Measurements from ENCODE around the gene CNGA3.

CNGA3 gene

DNA sequence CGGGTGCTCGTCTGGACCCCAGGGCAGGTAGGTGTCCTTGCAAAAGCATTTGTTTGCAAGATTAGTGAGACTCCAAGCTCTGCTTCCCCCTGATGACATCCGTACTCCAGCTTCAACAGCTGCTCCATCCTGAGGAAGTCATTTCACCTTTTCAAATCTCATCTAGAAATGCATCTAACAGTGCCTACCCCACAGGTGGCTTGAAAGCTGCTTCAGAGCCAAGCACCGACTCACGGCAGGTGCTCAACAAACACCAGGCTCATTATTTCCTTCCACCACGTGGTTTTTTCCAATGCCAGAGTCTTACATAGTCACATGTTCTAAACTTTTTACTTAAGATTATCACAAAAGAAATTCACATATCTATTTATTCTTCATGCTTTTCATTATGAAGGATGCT, 31.9 kb downstream of the CNGA3 start:
- no peak for DNase-seq (ENCODE audit: low spot score)

- DNase-seq (ENCODE audit: low spot score) = no peak
Measured at GRCh38 chr2:98378901-98379300, 32.6 kb downstream of the CNGA3 start.

DNA sequence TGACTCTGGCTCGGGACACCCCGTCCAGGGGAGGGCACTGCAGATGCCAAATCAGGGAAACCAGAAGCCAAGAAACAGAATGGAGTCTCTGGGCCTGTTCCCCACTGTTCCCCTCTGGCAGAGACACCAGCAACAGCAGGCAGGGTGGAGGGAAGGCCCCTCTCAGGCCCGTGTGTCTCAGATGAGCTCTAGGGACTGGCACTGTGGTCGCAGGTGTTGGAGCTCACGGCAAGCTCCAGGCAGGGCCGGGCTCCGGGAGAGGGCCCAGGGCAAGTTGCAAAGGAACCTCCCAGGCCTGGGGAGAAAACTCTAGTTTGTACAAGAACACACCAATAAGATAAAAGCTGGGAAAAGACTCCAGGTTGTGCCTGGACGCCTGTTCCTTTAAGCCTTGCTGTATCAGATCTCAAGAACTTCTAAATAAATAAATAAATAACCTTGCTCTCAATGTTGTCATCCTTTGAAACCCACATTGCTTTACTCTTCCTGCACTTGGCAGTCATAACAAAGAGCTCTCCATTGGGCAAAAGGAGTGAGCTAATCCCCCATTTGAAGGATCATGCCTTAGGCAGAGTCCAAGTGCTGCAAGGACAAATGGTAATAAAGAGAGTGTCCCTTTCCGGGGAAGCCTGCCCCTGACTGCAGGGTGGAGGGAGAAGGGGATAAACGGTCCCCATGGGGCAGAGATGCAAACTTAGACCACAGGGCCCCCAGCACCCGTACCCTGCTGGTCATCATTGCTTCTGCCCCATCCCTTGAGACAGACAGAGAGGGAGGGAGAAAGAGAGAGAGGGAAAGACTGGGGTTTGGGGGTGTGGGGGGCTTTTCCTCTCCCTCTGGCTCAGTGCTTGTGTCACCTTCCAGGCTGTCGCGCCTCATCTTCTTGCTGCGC, 33.3 kb downstream of the CNGA3 start:
- DNase-seq (ENCODE audit: low spot score) = no peak

DNA sequence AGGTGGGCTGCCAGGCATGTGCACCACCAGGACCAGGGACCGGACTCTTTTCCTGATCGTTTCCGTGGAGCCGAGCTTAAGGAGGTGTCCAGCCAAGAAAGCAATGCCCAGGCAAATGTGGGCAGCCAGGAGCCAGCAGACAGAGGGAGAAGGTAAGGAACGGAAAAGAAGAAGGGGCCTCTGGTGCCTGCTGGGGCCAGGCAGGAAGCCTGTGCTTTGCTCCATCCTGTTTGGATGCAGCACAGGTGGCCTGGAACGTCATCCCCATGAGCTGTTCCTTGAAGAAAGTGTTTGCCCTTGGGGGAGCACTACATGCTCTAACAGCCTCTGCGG, 33.9 kb downstream of the CNGA3 start:
- no peak for DNase-seq (ENCODE audit: low spot score)

DNA sequence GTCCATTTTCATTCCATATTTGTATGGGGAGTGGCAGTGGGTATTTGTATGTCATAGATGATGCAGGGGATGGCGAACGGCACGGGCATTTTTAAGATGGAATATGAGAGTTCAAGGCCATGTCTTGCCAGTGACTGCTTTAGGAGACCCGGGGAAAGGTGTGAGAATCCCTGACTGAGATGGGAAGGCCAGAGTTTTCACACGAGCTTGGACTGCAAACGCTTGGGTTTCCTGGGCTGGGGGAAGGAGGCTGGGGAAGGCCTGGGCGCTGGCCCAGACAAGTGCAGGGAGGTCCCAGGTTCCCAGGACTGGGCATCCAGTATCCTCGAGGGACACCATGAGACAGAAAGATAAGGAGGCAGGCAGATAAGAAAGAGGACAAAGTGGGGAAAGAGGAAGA, 35.2 kb downstream of the CNGA3 start:
- no peak for DNase-seq (ENCODE audit: low spot score)

DNA sequence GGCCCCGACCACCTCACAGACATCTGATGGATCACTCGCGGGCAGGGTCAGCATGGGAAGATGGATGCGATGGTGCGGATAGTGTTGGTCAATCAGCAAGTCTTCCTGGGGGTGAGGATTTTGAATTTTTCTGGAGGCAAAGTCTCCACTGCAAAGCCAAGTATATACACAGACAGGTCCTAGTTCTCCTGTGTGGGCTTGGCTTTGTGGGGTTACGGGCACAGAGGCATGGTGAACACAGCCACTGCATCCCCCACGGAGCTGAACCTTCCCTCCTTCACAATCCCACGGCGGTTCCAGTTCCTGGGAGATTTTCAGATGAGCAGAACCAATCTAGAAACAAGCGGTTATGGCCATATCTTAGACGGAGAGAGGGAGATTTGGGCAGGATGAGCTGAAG, 35.8 kb downstream of the CNGA3 start:
- DNase-seq (ENCODE audit: low spot score) = no peak

GRCh38 chr2:98382739-98383138, 36.5 kb downstream of the CNGA3 start:
- DNase-seq (ENCODE audit: low spot score) = no peak

- DNase-seq (ENCODE audit: low spot score) = no peak
Measured at GRCh38 chr2:98383166-98383565, 36.9 kb downstream of the CNGA3 start.

GRCh38 chr2:98385050-98385699, 38.9 kb downstream of the CNGA3 start:
- peak; percentile 68 for DNase-seq (ENCODE audit: low spot score)

GRCh38 chr2:98387478-98387877, 41.2 kb downstream of the CNGA3 start:
- no peak for DNase-seq (ENCODE audit: low spot score)

- DNase-seq (ENCODE audit: low spot score) = no peak
Measured at GRCh38 chr2:98388081-98388480, 41.8 kb downstream of the CNGA3 start.

DNA sequence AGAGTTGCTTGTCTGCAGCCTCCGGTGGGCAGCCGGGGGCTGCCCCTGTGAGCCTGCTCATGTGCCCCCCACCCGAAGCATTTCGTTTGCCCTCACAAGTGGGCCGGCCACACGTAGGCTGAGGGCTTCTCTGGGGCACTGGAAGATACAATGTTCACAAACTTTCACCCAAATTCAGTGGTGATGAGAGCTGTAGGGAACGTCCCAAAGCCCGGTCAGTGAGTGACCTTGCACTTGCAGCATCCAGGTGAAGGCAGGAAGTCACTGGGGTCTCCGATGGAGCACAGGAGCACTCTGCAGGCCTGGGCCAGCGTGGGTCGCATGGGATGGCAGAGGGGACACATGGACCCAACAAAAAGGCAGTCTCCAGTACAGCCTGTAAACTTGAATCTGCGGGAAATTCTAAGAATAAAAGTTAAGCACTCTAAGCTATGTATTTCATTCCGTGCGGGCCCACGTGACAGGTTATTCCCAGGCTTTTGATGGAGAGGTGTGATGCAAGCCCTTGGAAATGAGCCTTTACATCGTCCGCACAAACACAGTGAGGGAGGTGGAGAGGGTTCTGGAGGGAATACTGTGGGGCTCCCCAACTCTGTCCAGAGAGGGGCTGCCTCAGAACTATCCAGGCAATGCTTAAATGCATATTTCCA, 42.5 kb downstream of the CNGA3 start:
- no peak for DNase-seq (ENCODE audit: low spot score)

GRCh38 chr2:98389251-98389605, 43.0 kb downstream of the CNGA3 start:
- DNase-seq (ENCODE audit: low spot score) = no peak

DNA sequence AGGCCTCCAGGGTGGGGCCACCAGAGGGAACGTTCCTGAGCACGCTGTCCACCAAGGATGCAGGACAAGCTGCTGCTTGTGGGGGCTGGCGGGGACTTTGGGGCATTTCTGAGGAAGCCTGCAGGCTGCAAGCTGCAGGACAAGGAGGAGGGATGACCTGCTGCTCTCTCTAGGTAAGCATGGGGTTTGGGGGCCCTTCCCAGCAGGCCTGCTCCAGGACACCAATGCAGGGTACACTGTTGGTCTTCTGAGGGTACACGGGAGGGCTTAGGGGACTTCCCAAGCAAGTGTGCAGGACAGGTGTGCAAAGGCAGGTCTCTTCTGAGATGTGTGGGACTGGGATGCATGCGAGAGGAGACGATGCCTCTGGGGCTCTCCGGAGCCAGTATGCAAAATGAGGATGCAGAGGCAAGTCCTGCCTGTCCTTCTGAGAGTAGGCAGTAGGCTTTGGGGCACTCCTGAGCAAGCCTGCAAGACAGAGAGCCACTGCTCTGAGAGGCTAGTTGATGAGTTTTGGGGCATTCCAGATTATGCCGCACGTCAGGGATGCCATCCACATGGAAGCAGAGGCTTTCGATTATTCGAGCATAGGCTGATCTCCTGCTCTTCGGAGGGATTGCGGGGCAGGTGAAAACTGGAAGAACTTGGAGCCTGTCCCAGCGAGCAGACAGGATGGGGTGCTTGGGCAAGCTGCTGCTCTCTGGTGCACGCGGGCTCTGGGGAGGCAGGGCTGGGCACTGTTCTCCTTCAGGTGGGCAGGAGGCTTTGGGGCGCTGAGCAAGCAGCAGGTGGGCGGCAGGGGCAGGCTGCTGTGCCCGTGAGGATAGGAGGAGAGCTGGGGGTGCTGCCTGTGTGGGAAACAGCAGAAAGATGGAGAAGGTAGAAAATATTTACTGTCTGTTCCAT, 44.6 kb downstream of the CNGA3 start:
- DNase-seq (ENCODE audit: low spot score) = no peak

GRCh38 chr2:98391581-98392270, 45.5 kb downstream of the CNGA3 start:
- no peak for DNase-seq (ENCODE audit: low spot score)

DNA sequence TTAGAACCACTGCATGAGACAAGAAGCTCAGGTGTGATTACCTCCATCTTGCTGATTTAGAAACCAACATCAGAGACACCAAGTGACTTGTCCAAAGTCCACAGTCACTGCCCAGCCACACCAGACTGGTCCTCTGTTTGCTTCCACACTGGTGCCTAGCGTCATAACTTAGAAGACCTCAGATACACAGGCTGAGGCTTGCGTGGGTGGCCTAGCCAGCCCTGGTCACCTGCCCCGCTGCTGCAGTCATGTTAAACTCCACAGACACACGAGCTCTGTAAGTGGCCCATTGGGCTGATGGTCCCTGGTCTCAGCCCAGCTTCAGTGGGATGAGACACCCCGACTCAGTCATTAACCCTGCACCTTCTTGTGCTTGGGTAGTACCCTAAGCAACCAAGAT, 47.1 kb downstream of the CNGA3 start:
- no peak for DNase-seq (ENCODE audit: low spot score)

DNA sequence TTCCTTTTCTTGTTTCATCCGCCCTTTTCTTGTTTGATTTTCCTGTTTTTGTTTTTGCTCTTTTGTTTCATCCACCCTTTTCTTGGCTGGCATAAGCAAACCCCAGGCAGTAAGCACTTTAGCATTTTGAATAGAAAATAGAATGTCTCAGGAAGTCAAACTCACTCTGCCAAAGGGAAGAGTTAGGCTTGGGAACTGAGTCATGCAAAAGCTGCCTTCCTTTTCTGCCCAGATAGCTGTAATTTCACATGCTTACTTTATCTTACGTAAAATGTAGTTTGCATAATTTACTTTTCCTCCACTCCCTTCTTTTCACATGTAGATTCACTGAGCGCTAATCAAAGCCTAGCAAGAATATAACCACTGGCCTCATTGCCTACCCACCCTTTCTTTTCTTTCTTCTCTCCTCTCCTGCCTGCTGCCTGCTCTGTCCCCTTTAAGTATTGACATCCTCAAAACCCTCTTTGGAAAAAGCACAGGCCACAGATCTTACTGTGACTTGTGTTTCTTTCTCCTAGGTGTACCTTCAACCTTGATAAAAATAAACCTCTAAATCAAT, 48.4 kb downstream of the CNGA3 start:
- no peak for DNase-seq (ENCODE audit: low spot score)

GRCh38 chr2:98395977-98396376, 49.7 kb downstream of the CNGA3 start:
- no peak for DNase-seq (ENCODE audit: low spot score)

DNA sequence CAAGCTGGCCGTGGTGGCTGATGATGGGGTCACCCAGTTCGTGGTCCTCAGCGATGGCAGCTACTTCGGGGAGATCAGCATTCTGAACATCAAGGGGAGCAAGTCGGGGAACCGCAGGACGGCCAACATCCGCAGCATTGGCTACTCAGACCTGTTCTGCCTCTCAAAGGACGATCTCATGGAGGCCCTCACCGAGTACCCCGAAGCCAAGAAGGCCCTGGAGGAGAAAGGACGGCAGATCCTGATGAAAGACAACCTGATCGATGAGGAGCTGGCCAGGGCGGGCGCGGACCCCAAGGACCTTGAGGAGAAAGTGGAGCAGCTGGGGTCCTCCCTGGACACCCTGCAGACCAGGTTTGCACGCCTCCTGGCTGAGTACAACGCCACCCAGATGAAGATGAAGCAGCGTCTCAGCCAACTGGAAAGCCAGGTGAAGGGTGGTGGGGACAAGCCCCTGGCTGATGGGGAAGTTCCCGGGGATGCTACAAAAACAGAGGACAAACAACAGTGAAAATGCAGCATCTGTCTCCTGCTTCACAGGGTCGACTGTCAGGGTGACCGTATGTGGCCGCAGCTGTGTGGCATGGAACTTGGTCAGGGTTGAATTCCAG, 50.6 kb downstream of the CNGA3 start:
- DNase-seq (ENCODE audit: low spot score) = no peak

GRCh38 chr2:98399140-98399539, 52.9 kb downstream of the CNGA3 start:
- DNase-seq (ENCODE audit: low spot score) = no peak

DNA sequence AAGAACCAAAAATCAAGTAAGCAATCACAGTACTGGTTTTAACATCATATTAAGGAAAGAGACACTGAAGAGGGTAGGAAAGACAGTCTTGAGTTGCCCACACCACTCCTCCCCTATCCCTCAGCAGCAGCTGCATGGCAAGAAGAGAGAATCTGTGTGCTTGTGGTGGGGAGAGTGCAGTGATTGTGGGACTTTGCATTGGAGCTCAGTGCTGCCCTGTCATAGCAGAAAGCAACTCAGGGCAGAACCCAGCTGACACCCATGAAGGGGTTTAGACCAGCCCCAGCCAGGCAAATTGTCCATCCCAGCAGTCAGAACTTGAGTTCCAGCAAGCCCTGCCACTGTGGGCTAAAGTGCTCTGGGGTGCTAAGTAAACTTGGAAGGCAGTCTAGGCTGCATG, 57.6 kb downstream of the CNGA3 start:
- DNase-seq (ENCODE audit: low spot score) = no peak
